Kidney tubule cell (primary cell): ENCODE results near the gene MS4A8.
"Not testable (repeated sequence)": the region's sequence is repeated elsewhere in the genome, so short reads cannot be mapped to it uniquely, and the experiment has no call there.

ENCODE experiments used
- DNase-seq: peaks from one replicate; pipeline ENCODE4 v3.0.0-alpha.2; 2018; ENCODE audit warnings: low spot score

The MS4A8 gene

GRCh38 chr11:60699284-60699691 lies at the start of gene MS4A8:
MS4A8 (plus strand) TSS chr11:60699612; CDS start chr11:60700861, 1,249 bp downstream.
- no peak for DNase-seq

- no peak for DNase-seq
These were observed 41.5 kb upstream of the MS4A8 start for GRCh38 chr11:60657888-60658287.

GRCh38 chr11:60658409-60658808 lies 41.0 kb upstream of the MS4A8 start:
- DNase-seq = no peak

GRCh38 chr11:60672255-60672654 lies 27.2 kb upstream of the MS4A8 start:
- no peak for DNase-seq

- DNase-seq = not testable (repeated sequence)
These were observed 21.2 kb upstream of the MS4A8 start for GRCh38 chr11:60678231-60678630.

- no peak for DNase-seq
These were observed 19.5 kb upstream of the MS4A8 start for GRCh38 chr11:60679879-60680278.

GRCh38 chr11:60680455-60681119 lies 18.8 kb upstream of the MS4A8 start:
- no peak for DNase-seq

- not testable (repeated sequence) for DNase-seq
These were observed 14.9 kb upstream of the MS4A8 start for GRCh38 chr11:60684541-60684848.

- DNase-seq = no peak
These were observed 7.8 kb upstream of the MS4A8 start for GRCh38 chr11:60691661-60692060.

- no peak for DNase-seq
These were observed 524 bp downstream of the MS4A8 start for GRCh38 chr11:60699936-60700335.

GRCh38 chr11:60700689-60701468 lies 1.5 kb downstream of the MS4A8 start:
- DNase-seq = peak; percentile 15

GRCh38 chr11:60701469-60701818 lies 2.0 kb downstream of the MS4A8 start:
- DNase-seq = no peak

GRCh38 chr11:60703374-60703773 lies 4.0 kb downstream of the MS4A8 start:
- no peak for DNase-seq

GRCh38 chr11:60705895-60706294 lies 6.5 kb downstream of the MS4A8 start:
- DNase-seq = no peak

- no peak for DNase-seq
These were observed 7.5 kb downstream of the MS4A8 start for GRCh38 chr11:60706931-60707330.

GRCh38 chr11:60710482-60710881 lies 11.1 kb downstream of the MS4A8 start:
- no peak for DNase-seq

- no peak for DNase-seq
These were observed 11.9 kb downstream of the MS4A8 start for GRCh38 chr11:60711276-60711675.

GRCh38 chr11:60713423-60713822 lies 14.0 kb downstream of the MS4A8 start:
- not testable (repeated sequence) for DNase-seq

- no peak for DNase-seq
These were observed 18.5 kb downstream of the MS4A8 start for GRCh38 chr11:60717956-60718355.

GRCh38 chr11:60718524-60719316 lies 19.3 kb downstream of the MS4A8 start:
- no peak for DNase-seq

- DNase-seq = no peak
These were observed 20.0 kb downstream of the MS4A8 start for GRCh38 chr11:60719391-60719790.

- DNase-seq = no peak
These were observed 21.0 kb downstream of the MS4A8 start for GRCh38 chr11:60720460-60720859.

- no peak for DNase-seq
These were observed 25.0 kb downstream of the MS4A8 start, which contains the start of gene MS4A18 for GRCh38 chr11:60724420-60724819. MS4A18 (plus strand) TSS chr11:60724720.
